ENCODE results near the gene ZNF132.
"Not testable (repeated sequence)": the region's sequence is repeated elsewhere in the genome, so short reads cannot be mapped to it uniquely, and the experiment has no call there.

The ZNF132 gene

DNA sequence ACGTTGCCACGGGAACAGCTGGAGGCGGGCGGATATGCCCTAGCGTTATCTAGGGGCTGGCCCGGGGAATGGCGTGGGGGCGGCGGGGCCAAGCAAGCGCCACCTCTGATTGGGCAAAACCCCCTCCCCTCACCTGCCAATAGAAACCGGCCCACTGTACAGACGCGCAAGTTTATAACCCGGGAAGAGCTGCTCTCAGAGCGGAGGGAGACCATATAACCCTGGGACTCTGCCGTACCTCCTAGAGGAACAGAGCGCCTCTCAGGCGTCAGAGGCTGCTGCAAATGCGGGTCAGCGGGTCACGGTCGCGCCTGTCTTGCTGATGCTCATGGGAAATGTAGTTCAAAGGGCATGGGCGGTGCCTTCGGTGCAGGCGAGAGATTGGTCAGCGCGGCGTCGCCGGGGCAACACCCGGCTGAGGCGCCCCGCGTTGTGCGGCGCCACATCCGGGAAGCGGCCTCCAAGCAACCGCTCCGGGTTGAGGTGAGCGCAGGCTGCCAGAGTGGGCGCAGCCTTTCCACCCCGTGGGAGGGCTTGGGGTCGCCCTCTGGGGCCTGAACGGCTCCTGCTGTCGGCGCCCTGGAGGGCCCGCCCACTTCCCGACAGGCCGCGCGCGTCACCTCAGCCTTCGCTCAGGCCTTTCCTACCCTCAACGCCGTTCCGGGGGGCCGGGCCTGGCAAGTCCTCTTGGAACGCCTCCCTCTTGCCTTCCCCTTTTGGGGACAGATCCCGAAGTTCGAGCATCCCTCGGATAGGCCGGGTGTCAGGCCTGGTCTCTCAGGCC is 36.0 kb upstream of the ZNF132 start, which contains the start of gene ZNF446:
TSS of gene ZNF446 (plus strand) at position 639 of the 784 bp plus-strand sequence. CDS start 867 bp downstream, outside the sequence.
- ChIA-PET POLR2A (interaction anchor here (1.2 to 2.5 kb wide), 5 partner anchors 10 to 67 kb away, joined by 3 to 14 read pairs (median 5); partner anchors contain the start of genes ZBTB45, ZNF324, ZNF324B and ZNF584), CTCF (no interaction called here)
- TF ChIP-seq ELF4 (IDR thresholded peaks at IDR 0.05): peak; percentile 6; the same call in 1 of the 2 replicates
- no peak for TF ChIP-seq CTBP1 (IDR thresholded peaks at IDR 0.05; ENCODE audit: borderline replicate concordance)
- no peak for TF ChIP-seq HDGF (IDR thresholded peaks at IDR 0.05; ENCODE audit: borderline replicate concordance)
- TF ChIP-seq L3MBTL2 (conservative IDR thresholded peaks at IDR 0.05): no peak; the same call in 1 of the 2 replicates
- no peak for TF ChIP-seq LEF1 (IDR thresholded peaks at IDR 0.05; ENCODE audit: borderline replicate concordance)
- TF ChIP-seq NFRKB (IDR thresholded peaks at IDR 0.05): no peak
- DNase-seq (ENCODE audit: extremely low spot score): peak; percentile 92

DNA sequence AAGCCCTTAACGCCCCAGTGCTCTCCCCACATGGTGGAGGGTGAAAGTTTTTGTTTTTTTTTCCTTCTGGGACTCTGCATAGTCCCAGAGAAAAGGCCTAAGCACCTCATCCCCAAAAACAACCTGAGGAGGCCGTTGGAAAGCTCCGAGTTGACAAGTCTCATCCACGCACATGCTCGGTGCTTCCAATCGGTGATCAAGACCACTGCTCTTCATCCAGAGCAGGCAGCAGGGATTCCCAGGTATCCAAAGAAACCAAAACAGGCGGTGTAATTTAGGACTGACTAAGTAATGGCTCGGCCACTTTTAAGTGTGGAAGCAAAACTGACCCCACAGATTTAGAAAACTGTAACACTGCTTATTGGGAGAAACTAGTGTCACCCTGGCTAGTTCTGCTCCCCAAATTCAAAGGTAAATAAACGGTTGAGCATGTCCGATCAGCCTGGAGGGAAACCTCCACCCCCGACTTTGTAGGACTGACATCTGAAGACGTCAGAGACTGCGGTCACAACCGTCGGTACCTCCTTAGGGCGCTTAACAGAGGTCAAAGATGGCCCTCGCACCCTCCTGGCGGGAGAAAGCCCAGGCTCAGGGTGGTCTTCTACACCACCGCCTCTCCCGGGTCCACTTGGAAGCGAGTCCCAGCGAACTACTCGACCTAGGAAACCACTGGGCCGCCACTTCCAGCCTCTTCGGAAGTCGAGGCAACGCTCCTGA is 35.2 kb upstream of the ZNF132 start:
- CTCF ChIA-PET: no interaction called here
- DNase-seq (ENCODE audit: extremely low spot score): no peak
- TF ChIP-seq FOXA1 (IDR thresholded peaks at IDR 0.05) (no peak), TARDBP (IDR thresholded peaks at IDR 0.05) (no peak), CTBP1 (IDR thresholded peaks at IDR 0.05; ENCODE audit: borderline replicate concordance) (no peak), LEF1 (IDR thresholded peaks at IDR 0.05; ENCODE audit: borderline replicate concordance) (no peak), SP1 (IDR thresholded peaks at IDR 0.05) (no peak), L3MBTL2 (conservative IDR thresholded peaks at IDR 0.05) (no peak)
- TF ChIP-seq, protein P1, sequence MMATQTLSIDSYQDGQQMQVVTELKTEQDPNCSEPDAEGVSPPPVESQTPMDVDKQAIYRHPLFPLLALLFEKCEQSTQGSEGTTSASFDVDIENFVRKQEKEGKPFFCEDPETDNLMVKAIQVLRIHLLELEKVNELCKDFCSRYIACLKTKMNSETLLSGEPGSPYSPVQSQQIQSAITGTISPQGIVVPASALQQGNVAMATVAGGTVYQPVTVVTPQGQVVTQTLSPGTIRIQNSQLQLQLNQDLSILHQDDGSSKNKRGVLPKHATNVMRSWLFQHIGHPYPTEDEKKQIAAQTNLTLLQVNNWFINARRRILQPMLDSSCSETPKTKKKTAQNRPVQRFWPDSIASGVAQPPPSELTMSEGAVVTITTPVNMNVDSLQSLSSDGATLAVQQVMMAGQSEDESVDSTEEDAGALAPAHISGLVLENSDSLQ (IDR thresholded peaks at IDR 0.05): no peak
- POLR2A ChIA-PET: interaction anchor here (1.2 to 2.5 kb wide), 5 partner anchors 9 to 67 kb away, joined by 3 to 14 read pairs (median 5); partner anchors contain the start of genes ZBTB45, ZNF324, ZNF324B and ZNF584

DNA sequence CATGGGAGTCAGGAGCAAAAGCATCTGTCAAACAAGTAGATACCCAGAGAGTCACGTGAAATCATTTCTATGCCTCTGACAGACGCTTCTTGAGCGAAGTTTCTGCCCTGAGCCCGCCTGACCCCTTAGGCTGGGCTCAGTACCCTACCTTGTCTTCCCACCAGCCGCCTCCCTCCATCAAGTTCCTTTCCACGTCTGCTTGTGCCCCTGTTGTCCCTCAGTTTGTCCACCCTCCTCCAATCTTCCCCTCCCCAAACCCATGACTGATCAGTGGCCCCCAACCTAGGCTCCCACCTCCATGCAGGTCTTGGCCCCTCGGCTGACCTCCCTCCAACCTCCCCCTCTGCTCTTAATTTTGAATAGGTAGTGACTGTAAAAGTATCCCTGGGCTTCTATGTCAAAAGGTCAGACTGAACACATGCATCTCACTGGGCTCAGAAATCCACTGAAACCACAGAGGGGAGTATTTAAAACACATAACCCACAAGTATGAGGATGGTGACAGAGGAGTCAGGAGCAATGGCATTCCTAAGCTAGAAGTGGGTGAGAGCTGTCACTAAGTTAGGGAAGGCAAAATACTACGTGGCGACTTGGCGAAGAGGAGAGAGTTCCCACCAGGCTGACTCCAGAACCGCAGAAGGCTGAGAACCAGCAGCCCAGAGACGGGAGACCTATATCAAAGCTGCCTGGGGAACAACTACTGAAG is 34.5 kb upstream of the ZNF132 start:
- ChIA-PET POLR2A (interaction anchor here (1.3 to 2.5 kb wide), 2 partner anchors 45 to 66 kb away, joined by 3 to 14 read pairs; partner anchors contain the start of genes ZBTB45 and ZNF584), CTCF (no interaction called here)
- no peak for DNase-seq (ENCODE audit: extremely low spot score)
- no peak for TF ChIP-seq L3MBTL2 (conservative IDR thresholded peaks at IDR 0.05)
- TF ChIP-seq HDGF (IDR thresholded peaks at IDR 0.05; ENCODE audit: borderline replicate concordance): no peak
- TF ChIP-seq SUZ12 (IDR thresholded peaks at IDR 0.05): no peak
- no peak for TF ChIP-seq FOXK2 (IDR thresholded peaks at IDR 0.05)
- TF ChIP-seq FOXA1 (IDR thresholded peaks at IDR 0.05): no peak
- TF ChIP-seq, protein P1 (IDR thresholded peaks at IDR 0.05): no peak
- no peak for TF ChIP-seq ZNF384 (IDR thresholded peaks at IDR 0.05)
- TF ChIP-seq SP1 (IDR thresholded peaks at IDR 0.05): no peak
- no peak for TF ChIP-seq CTBP1 (IDR thresholded peaks at IDR 0.05; ENCODE audit: borderline replicate concordance)
- TF ChIP-seq FOXM1 (IDR thresholded peaks at IDR 0.05; ENCODE audit: borderline replicate concordance): no peak
- TF ChIP-seq ELF4 (IDR thresholded peaks at IDR 0.05): no peak
- TF ChIP-seq NFRKB (IDR thresholded peaks at IDR 0.05): no peak
- TF ChIP-seq BHLHE40 (IDR thresholded peaks at IDR 0.05; ENCODE audit: borderline replicate concordance): no peak
- no peak for TF ChIP-seq LEF1 (IDR thresholded peaks at IDR 0.05; ENCODE audit: borderline replicate concordance)
- TF ChIP-seq TARDBP (IDR thresholded peaks at IDR 0.05): no peak
- TF ChIP-seq ARNT (IDR thresholded peaks at IDR 0.05): no peak

DNA sequence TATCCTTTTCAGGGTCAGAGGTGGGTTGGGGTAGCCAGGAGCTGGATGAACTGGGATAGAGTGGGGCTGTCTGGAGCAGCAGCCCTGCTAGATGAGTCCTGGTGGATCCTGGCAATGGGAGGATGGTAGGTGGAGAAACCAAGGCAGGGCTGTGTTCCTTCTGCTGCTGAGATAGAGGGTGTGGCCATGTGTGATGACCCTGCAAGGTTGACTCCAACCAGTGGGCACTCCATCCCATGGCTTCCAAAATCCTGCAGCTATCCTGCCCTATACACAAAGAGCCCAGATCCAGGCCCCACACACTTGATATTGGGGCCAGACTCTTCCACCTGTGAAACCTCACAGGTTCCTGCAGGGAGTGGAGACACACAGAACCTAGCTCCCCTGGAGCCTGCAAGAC is 33.8 kb upstream of the ZNF132 start:
- TF ChIP-seq ARNT (IDR thresholded peaks at IDR 0.05) (no peak), CTBP1 (IDR thresholded peaks at IDR 0.05; ENCODE audit: borderline replicate concordance) (no peak), FOXA1 (IDR thresholded peaks at IDR 0.05) (no peak), FOXM1 (IDR thresholded peaks at IDR 0.05; ENCODE audit: borderline replicate concordance) (no peak), L3MBTL2 (conservative IDR thresholded peaks at IDR 0.05) (no peak), LEF1 (IDR thresholded peaks at IDR 0.05; ENCODE audit: borderline replicate concordance) (no peak), SUZ12 (IDR thresholded peaks at IDR 0.05) (no peak), NFRKB (IDR thresholded peaks at IDR 0.05) (no peak), TARDBP (IDR thresholded peaks at IDR 0.05) (no peak), ELF4 (IDR thresholded peaks at IDR 0.05) (no peak), ZNF384 (IDR thresholded peaks at IDR 0.05) (no peak), SP1 (IDR thresholded peaks at IDR 0.05) (no peak), HDGF (IDR thresholded peaks at IDR 0.05; ENCODE audit: borderline replicate concordance) (no peak), FOXK2 (IDR thresholded peaks at IDR 0.05) (no peak), BHLHE40 (IDR thresholded peaks at IDR 0.05; ENCODE audit: borderline replicate concordance) (no peak)
- TF ChIP-seq, protein P1 (IDR thresholded peaks at IDR 0.05): no peak
- DNase-seq (ENCODE audit: extremely low spot score): no peak
- ChIA-PET CTCF (no interaction called here), POLR2A (interaction anchor here (0.6 kb wide), 1 partner anchor 10 kb away, joined by 3 read pairs; no protein-coding TSS in a partner anchor)

DNA sequence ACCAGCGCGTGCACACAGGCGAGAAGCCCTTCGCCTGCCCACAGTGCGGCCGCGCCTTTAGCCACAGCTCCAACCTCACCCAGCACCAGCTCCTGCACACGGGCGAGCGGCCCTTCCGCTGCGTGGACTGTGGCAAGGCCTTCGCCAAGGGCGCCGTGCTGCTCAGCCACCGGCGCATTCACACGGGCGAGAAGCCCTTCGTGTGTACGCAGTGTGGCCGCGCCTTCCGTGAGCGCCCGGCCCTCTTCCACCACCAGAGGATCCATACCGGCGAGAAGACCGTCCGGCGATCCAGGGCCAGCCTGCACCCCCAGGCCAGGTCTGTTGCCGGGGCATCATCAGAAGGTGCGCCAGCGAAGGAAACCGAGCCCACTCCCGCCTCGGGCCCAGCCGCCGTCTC is 31.8 kb upstream of the ZNF132 start:
- ChIA-PET CTCF (no interaction called here), POLR2A (no interaction called here)
- DNase-seq (ENCODE audit: extremely low spot score): no peak
- no peak for TF ChIP-seq NFRKB (IDR thresholded peaks at IDR 0.05)
- no peak for TF ChIP-seq TARDBP (IDR thresholded peaks at IDR 0.05)
- no peak for TF ChIP-seq FOXK2 (IDR thresholded peaks at IDR 0.05)
- TF ChIP-seq HDGF (IDR thresholded peaks at IDR 0.05; ENCODE audit: borderline replicate concordance): no peak
- TF ChIP-seq FOXM1 (IDR thresholded peaks at IDR 0.05; ENCODE audit: borderline replicate concordance): no peak
- TF ChIP-seq LEF1 (IDR thresholded peaks at IDR 0.05; ENCODE audit: borderline replicate concordance): no peak
- TF ChIP-seq ARNT (IDR thresholded peaks at IDR 0.05): no peak
- no peak for TF ChIP-seq ELF4 (IDR thresholded peaks at IDR 0.05)
- no peak for TF ChIP-seq CTBP1 (IDR thresholded peaks at IDR 0.05; ENCODE audit: borderline replicate concordance)
- no peak for TF ChIP-seq FOXA1 (IDR thresholded peaks at IDR 0.05)
- TF ChIP-seq SUZ12 (IDR thresholded peaks at IDR 0.05): no peak
- TF ChIP-seq, protein P1 (IDR thresholded peaks at IDR 0.05): no peak
- no peak for TF ChIP-seq L3MBTL2 (conservative IDR thresholded peaks at IDR 0.05)
- no peak for TF ChIP-seq ZNF384 (IDR thresholded peaks at IDR 0.05)
- no peak for TF ChIP-seq SP1 (IDR thresholded peaks at IDR 0.05)

DNA sequence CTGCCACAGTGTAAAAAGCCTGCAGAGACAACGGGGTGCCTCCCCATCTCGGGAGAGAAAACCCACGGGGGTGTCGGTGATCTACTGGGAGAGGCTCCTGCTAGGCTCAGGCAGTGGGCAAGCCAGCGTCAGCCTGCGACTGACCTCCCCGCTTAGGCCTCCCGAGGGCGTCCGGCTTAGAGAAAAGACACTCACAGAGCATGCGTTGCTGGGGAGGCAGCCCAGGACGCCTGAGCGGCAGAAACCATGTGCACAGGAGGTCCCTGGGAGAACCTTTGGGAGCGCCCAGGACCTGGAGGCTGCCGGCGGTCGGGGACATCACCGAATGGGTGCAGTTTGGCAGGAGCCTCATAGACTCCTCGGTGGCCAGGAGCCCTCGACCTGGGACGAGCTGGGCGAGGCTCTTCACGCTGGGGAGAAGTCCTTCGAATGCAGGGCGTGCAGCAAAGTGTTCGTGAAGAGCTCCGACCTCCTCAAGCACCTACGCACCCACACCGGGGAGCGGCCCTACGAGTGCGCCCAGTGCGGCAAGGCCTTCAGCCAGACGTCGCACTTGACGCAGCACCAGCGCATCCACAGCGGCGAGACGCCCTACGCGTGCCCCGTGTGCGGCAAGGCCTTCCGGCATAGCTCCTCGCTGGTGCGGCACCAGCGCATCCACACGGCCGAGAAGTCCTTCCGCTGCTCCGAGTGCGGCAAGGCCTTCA is 31.0 kb upstream of the ZNF132 start:
- DNase-seq (ENCODE audit: extremely low spot score); POLR2A ChIA-PET; CTCF ChIA-PET: not testable (repeated sequence)
